ENCODE results near the gene FAR1. TPM values are rescaled to one million over a fixed set of nuclear protein-coding genes. Genes with fewer than 3 reads are reported as not detected.

The FAR1 gene
- total RNA-seq, 2 donors from 2014 or later, result 16.7 to 22.7 TPM

- Histone ChIP-seq H3K36me3 (no peaks in the 10 kb centered on the region), H3K27me3 (no peaks in the 10 kb centered on the region), H3K4me3 (no peak overlapping the region), H3K4me1 (peaks cover 0 to 29% of the 10 kb centered on the region in 2 donors), H3K9me3 (no peaks in the 10 kb centered on the region), H3K27ac (no peak overlapping the region)
- TF ChIP-seq CTCF (IDR thresholded peaks at IDR 0.05), result no peak
- DNase-seq (ENCODE audit: low spot score), result no peak
Observed at GRCh38 chr11:13679768-13680167, 11.3 kb downstream of the FAR1 start.

GRCh38 chr11:13680501-13681264, 12.2 kb downstream of the FAR1 start:
- Histone ChIP-seq H3K27ac (no peak overlapping the region), H3K36me3 (no peaks in the 10 kb centered on the region), H3K4me1 (peaks cover 0 to 34% of the 10 kb centered on the region in 2 donors), H3K4me3 (no peak overlapping the region), H3K9me3 (no peaks in the 10 kb centered on the region), H3K27me3 (no peaks in the 10 kb centered on the region)
- TF ChIP-seq CTCF (IDR thresholded peaks at IDR 0.05), result no peak
- DNase-seq (ENCODE audit: low spot score), result no peak

GRCh38 chr11:13681446-13681845, 13.0 kb downstream of the FAR1 start:
- peaks cover 0 to 31% of the 10 kb centered on the region in 2 donors for H3K4me1 ChIP-seq
- no peak for TF ChIP-seq CTCF (IDR thresholded peaks at IDR 0.05)
- no peak overlapping the region for H3K4me3 ChIP-seq
- H3K27me3 ChIP-seq, result no peaks in the 10 kb centered on the region
- no peak overlapping the region for H3K27ac ChIP-seq
- DNase-seq (ENCODE audit: low spot score), result no peak
- H3K9me3 ChIP-seq, result no peaks in the 10 kb centered on the region
- no peaks in the 10 kb centered on the region for H3K36me3 ChIP-seq

- Histone ChIP-seq H3K4me1 (peaks cover 0 to 36% of the 10 kb centered on the region in 2 donors), H3K27ac (no peak overlapping the region), H3K4me3 (no peak overlapping the region), H3K36me3 (no peaks in the 10 kb centered on the region), H3K27me3 (no peaks in the 10 kb centered on the region), H3K9me3 (no peaks in the 10 kb centered on the region)
- TF ChIP-seq CTCF (IDR thresholded peaks at IDR 0.05), result no peak
- no peak for DNase-seq (ENCODE audit: low spot score)
Observed at GRCh38 chr11:13682212-13682611, 13.7 kb downstream of the FAR1 start.

GRCh38 chr11:13685461-13686108, 17.1 kb downstream of the FAR1 start:
- H3K4me3 ChIP-seq, result no peak overlapping the region
- peaks cover 0 to 36% of the 10 kb centered on the region in 2 donors for H3K4me1 ChIP-seq
- TF ChIP-seq CTCF (IDR thresholded peaks at IDR 0.05), result no peak
- no peaks in the 10 kb centered on the region for H3K36me3 ChIP-seq
- H3K27ac ChIP-seq, result peak overlapping the region in 1 of 2 donors; percentile 45
- no peaks in the 10 kb centered on the region for H3K27me3 ChIP-seq
- no peak for DNase-seq (ENCODE audit: low spot score)
- H3K9me3 ChIP-seq, result no peaks in the 10 kb centered on the region

All from right atrium auricular region (tissue), 2 donors.